HCT116 (cell line): ENCODE measurements around the gene MLPH. TPM values are rescaled to one million over a fixed set of nuclear protein-coding genes. Genes with fewer than 3 reads are reported as not detected.

ENCODE experiments used
- ATAC-seq: fragments of 200-7000 bp; cut with Tn5 transposase; 2 replicates; pipeline ENCODE4 v1.9.1; 2020; ENCODE audit warnings: mild to moderate bottlenecking, moderate library complexity
- BruUV-seq: library from RNA; stranded (reverse); fragments of 400-500 nt; replicated peaks from 2 replicates; lab custom pipeline; 2021; lab: Mats Ljungman, UMichigan
- CTCF ChIA-PET: fragments of 300-600 bp; sonication (Branson Sonifier 250); formaldehyde crosslinking; loops from one replicate; lab custom pipeline; 2021; ENCODE audit warnings: antibody characterized with exemption; lab: Charles Lee
- POLR2A ChIA-PET: fragments of 300-600, 350-600 bp; sonication (Branson Sonifier 250); formaldehyde crosslinking; loops from one replicate; lab custom pipeline; 2021; ENCODE audit warnings: antibody characterized with exemption; lab: Charles Lee
- RAD21 ChIA-PET, 2 experiments: fragments of 300-600 bp; sonication (Branson Sonifier 250); formaldehyde crosslinking; loops; one replicate each; lab custom pipeline; 2023; ENCODE audit warnings: low total read pairs in 2 of 2; ENCODE audit not compliant: uncharacterized antibody in 2 of 2, unreplicated experiment in 2 of 2, low non-redundant PET in 1 of 2; lab: Charles Lee
- DNase-seq: peaks from one replicate; pipeline ENCODE4 v3.0.0-alpha.2; 2010; ENCODE audit warnings: low read depth, low spot score
- H2AFZ ChIP-seq: fragments of 200-600 bp; shearing (Covaris generic), sonication (generic); 2 replicates; pipeline ENCODE4 v1.6.1; 2017; ENCODE audit warnings: low read depth, mixed run types, mixed read lengths, antibody characterized with exemption, low read length; ENCODE audit not compliant: poor library complexity, severe bottlenecking
- H3K27ac ChIP-seq: 2 replicates; pipeline ENCODE4 v1.5.1; 2012; ENCODE audit warnings: low read depth, low read length
- H3K27me3 ChIP-seq: fragments of 200-600 bp; sonication (generic); 2 replicates; pipeline ENCODE4 v1.6.1; 2016; ENCODE audit warnings: mixed run types, low read length, mixed read lengths; ENCODE audit not compliant: insufficient read depth
- H3K36me3 ChIP-seq, 2 experiments: fragments of 200-500 bp in 1 of 2; fragments of 200-600 bp in 1 of 2; sonication (Bioruptor generic) in 1 of 2; sonication (generic) in 1 of 2; 2 replicates each; pipeline versions ENCODE4 v1.5.1 to v1.6.1; 2014 to 2016; ENCODE audit warnings: low read length in 2 of 2, inconsistent platforms in 1 of 2, mixed read lengths in 1 of 2, mixed run types in 1 of 2; ENCODE audit not compliant: insufficient read depth in 2 of 2, control insufficient read depth in 1 of 2
- H3K4me1 ChIP-seq, 2 experiments: fragments of 200-600 bp in 1 of 2; sonication (generic) in 1 of 2; 2 replicates each; pipeline versions ENCODE4 v1.5.1 to v1.6.1; 2012 to 2017; ENCODE audit warnings: low read length in 2 of 2, inconsistent platforms in 1 of 2, mild to moderate bottlenecking in 1 of 2, mixed read lengths in 1 of 2, mixed run types in 1 of 2, moderate library complexity in 1 of 2; ENCODE audit not compliant: insufficient read depth in 2 of 2, control insufficient read depth in 1 of 2
- H3K4me2 ChIP-seq: fragments of 200-600 bp; sonication (generic); 2 replicates; pipeline ENCODE4 v1.6.1; 2017; ENCODE audit warnings: mixed run types, low read length, mixed read lengths
- H3K4me3 ChIP-seq, 2 experiments: fragments of 200-600 bp in 1 of 2; sonication (generic) in 1 of 2; replicated peaks in 1 of 2; 2 replicates each; pipeline ENCODE4 v1.5.1; 2011 to 2016; ENCODE audit warnings: low read length in 2 of 2, control low read depth in 1 of 2, low read depth in 1 of 2, mild to moderate bottlenecking in 1 of 2, mixed read lengths in 1 of 2, mixed run types in 1 of 2
- H3K79me2 ChIP-seq: fragments of 200-600 bp; sonication (generic); 2 replicates; pipeline ENCODE4 v1.6.1; 2017; ENCODE audit warnings: mild to moderate bottlenecking, mixed run types, low read length, moderate library complexity, mixed read lengths; ENCODE audit not compliant: insufficient read depth
- H3K9ac ChIP-seq: fragments of 200-600 bp; sonication (generic); 2 replicates; pipeline ENCODE4 v1.6.1; 2016; ENCODE audit warnings: low read length, mixed read lengths
- H3K9me2 ChIP-seq: fragments of 200-600 bp; sonication (generic), shearing (Covaris generic); 2 replicates; pipeline ENCODE4 v1.6.1; 2017; ENCODE audit warnings: mixed run types, mild to moderate bottlenecking, moderate library complexity; ENCODE audit not compliant: insufficient read depth
- H3K9me3 ChIP-seq, 2 experiments: fragments of 200-500 bp in 1 of 2; fragments of 200-600 bp in 1 of 2; sonication (Bioruptor generic) in 1 of 2; sonication (generic) in 1 of 2; 2 replicates each; pipeline ENCODE4 v1.6.1; 2014 to 2017; ENCODE audit warnings: low read length in 2 of 2, mixed read lengths in 2 of 2, inconsistent platforms in 1 of 2, low read depth in 1 of 2, mild to moderate bottlenecking in 1 of 2, mixed run types in 1 of 2, moderate library complexity in 1 of 2; ENCODE audit not compliant: control insufficient read depth in 1 of 2, insufficient read depth in 1 of 2
- H4K20me1 ChIP-seq: fragments of 200-600 bp; sonication (generic), shearing (Covaris generic); 2 replicates; pipeline ENCODE4 v1.6.1; 2017; ENCODE audit warnings: mixed run types, mild to moderate bottlenecking, moderate library complexity; ENCODE audit not compliant: insufficient read depth
- EGR1 ChIP-seq: IDR thresholded peaks from 2 replicates; pipeline ENCODE4 v1.6.1; 2012; ENCODE audit warnings: low read depth
- EZH2 ChIP-seq: fragments of 200-600 bp; sonication (generic); IDR thresholded peaks from 2 replicates; pipeline ENCODE4 v1.6.1; 2017; ENCODE audit warnings: antibody characterized with exemption, mixed run types
- FOSL1 ChIP-seq: IDR thresholded peaks from 2 replicates; pipeline ENCODE4 v1.6.1; 2012; ENCODE audit warnings: low read depth
- JUND ChIP-seq: IDR thresholded peaks from 2 replicates; pipeline ENCODE4 v1.6.1; 2012
- POLR2A ChIP-seq: IDR thresholded peaks from 2 replicates; pipeline ENCODE4 v1.7.0; 2011; ENCODE audit warnings: borderline replicate concordance; ENCODE audit not compliant: insufficient read depth, insufficient read length; ENCODE audit errors: extremely low read depth
- POLR2AphosphoS5 ChIP-seq: IDR thresholded peaks from 2 replicates; pipeline ENCODE4 v1.6.1; 2011; ENCODE audit warnings: mild to moderate bottlenecking, low read depth, low read length, moderate library complexity
- RAD21 ChIP-seq: IDR thresholded peaks from 2 replicates; pipeline ENCODE4 v1.6.1; 2012; ENCODE audit warnings: low read depth, mild to moderate bottlenecking
- intact Hi-C: fragments of 100-400 bp; cut with micrococcal nuclease; formaldehyde crosslinking; loops from 2 replicates; pipeline ENCODE4 v1.10.0; 2022
- total RNA-seq: library from RNA; stranded (reverse); gene quantifications from one replicate; pipeline ENCODE4 v1.2.1, GENCODE V29; 2021; ENCODE audit not compliant: unreplicated experiment
- TF ChIP-seq, protein P1 (sequence below): IDR thresholded peaks from 2 replicates; pipeline ENCODE4 v1.6.1; 2012
- TF ChIP-seq, protein P2 (sequence below): IDR thresholded peaks from 2 replicates; pipeline ENCODE4 v1.6.1; 2012; ENCODE audit warnings: low read depth

Gene MLPH
- total RNA-seq, 1 experiment from 2014 or later = 81.4 TPM

DNA sequence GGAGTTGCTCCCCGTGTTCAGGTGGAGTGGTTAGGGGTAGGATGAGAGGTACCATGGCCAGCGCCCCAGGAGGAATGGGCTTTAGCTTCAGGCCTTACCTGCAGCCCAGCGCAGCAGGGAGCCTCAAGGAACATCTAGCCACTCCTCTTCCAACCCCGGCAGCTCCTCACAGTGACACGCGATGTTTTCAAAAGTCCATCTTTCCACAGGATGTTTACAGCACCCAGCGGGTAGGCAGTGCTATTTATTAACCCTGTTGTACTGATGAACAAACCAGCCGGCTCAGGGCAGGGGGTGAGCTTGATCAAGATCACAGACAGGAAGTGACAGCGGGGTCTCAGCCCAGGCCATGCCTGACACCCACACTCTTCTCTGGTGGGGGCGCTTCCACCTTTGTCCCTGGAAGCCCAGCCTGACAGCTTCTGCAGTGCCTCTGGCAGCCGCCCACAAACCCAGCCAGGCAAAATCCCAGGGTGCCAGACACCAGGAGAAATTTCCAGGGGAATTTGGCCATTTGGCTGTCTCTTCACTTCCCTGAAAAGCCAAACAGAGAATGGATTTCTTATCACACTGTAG lies 60.9 kb downstream of the MLPH start:
- Histone ChIP-seq H3K4me2 (no peak overlapping the region), H3K36me3 (peaks cover 17 to 35% of the 10 kb centered on the region in 2 experiments), H3K4me3 (no peak overlapping the region), H3K27me3 (no peaks in the 10 kb centered on the region), H3K79me2 (no peaks in the 10 kb centered on the region), H2AFZ (no peak overlapping the region), H3K4me1 (no peaks in the 10 kb centered on the region), H3K9me2 (no peaks in the 10 kb centered on the region), H4K20me1 (no peaks in the 10 kb centered on the region), H3K9me3 (no peaks in the 10 kb centered on the region), H3K9ac (no peak overlapping the region), H3K27ac (no peak overlapping the region)
- TF ChIP-seq RAD21 (no peak), EZH2 (no peak), FOSL1 (no peak), POLR2A (no peak), POLR2AphosphoS5 (no peak), JUND (no peak), EGR1 (no peak)
- TF ChIP-seq, protein P1, sequence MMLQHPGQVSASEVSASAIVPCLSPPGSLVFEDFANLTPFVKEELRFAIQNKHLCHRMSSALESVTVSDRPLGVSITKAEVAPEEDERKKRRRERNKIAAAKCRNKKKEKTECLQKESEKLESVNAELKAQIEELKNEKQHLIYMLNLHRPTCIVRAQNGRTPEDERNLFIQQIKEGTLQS = no peak
- TF ChIP-seq, protein P2, sequence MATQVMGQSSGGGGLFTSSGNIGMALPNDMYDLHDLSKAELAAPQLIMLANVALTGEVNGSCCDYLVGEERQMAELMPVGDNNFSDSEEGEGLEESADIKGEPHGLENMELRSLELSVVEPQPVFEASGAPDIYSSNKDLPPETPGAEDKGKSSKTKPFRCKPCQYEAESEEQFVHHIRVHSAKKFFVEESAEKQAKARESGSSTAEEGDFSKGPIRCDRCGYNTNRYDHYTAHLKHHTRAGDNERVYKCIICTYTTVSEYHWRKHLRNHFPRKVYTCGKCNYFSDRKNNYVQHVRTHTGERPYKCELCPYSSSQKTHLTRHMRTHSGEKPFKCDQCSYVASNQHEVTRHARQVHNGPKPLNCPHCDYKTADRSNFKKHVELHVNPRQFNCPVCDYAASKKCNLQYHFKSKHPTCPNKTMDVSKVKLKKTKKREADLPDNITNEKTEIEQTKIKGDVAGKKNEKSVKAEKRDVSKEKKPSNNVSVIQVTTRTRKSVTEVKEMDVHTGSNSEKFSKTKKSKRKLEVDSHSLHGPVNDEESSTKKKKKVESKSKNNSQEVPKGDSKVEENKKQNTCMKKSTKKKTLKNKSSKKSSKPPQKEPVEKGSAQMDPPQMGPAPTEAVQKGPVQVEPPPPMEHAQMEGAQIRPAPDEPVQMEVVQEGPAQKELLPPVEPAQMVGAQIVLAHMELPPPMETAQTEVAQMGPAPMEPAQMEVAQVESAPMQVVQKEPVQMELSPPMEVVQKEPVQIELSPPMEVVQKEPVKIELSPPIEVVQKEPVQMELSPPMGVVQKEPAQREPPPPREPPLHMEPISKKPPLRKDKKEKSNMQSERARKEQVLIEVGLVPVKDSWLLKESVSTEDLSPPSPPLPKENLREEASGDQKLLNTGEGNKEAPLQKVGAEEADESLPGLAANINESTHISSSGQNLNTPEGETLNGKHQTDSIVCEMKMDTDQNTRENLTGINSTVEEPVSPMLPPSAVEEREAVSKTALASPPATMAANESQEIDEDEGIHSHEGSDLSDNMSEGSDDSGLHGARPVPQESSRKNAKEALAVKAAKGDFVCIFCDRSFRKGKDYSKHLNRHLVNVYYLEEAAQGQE = no peak; the same call in 1 of the 2 replicates
- ChIA-PET CTCF (no interaction called here), POLR2A (no interaction called here), RAD21 (no interaction called here)
- ATAC-seq (no peak), DNase-seq (no peak)
- BruUV-seq = no TSS peak
- intact Hi-C loops = no loop called here
